IMR-90 (cell line): ENCODE results near the gene DOC2B. TPM values are rescaled to one million over a fixed set of nuclear protein-coding genes. Genes with fewer than 3 reads are reported as not detected.

ENCODE experiments used
- ATAC-seq: fragments of 200-7000 bp; cut with Tn5 transposase; 2 replicates; pipeline ENCODE4 v1.9.1; 2020; ENCODE audit warnings: low read depth, mild to moderate bottlenecking, moderate library complexity
- BruUV-seq: library from RNA; stranded (reverse); fragments of 400-500 nt; replicated peaks from 2 replicates; lab custom pipeline; 2021; lab: Mats Ljungman, UMichigan
- CTCF ChIA-PET: fragments of 300-600 bp; formaldehyde crosslinking; extraction: SDS; loops from one replicate; lab custom pipeline; 2021; ENCODE audit warnings: antibody characterized with exemption; lab: Yijun Ruan, JAX
- POLR2A ChIA-PET: fragments of 300-600 bp; sonication (Branson Sonifier 250); formaldehyde crosslinking; loops from one replicate; lab custom pipeline; 2022; ENCODE audit warnings: antibody characterized with exemption; ENCODE audit not compliant: unreplicated experiment; lab: Charles Lee
- DNase-seq: peaks from one replicate; pipeline ENCODE4 v3.0.0; 2013
- H2AFZ ChIP-seq: replicated peaks from 2 replicates; pipeline ENCODE3; 2013; ENCODE audit warnings: low read length, mild to moderate bottlenecking; ENCODE audit not compliant: poor library complexity
- H2AK5ac ChIP-seq: 2 replicates; pipeline ENCODE4 v1.6.1; 2013; ENCODE audit warnings: low read depth, low read length, inconsistent platforms
- H2AK9ac ChIP-seq: replicated peaks from 2 replicates; pipeline ENCODE3; 2013; ENCODE audit warnings: mild to moderate bottlenecking, low read depth, low read length, moderate library complexity; ENCODE audit not compliant: poor library complexity
- H2BK120ac ChIP-seq: 2 replicates; pipeline ENCODE4 v1.6.1; 2013; ENCODE audit warnings: low read depth, low read length, inconsistent platforms
- H2BK15ac ChIP-seq: 3 replicates; pipeline ENCODE4 v1.6.1; 2013; ENCODE audit warnings: low read depth, low read length, inconsistent platforms
- H2BK20ac ChIP-seq: 2 replicates; pipeline ENCODE4 v1.6.1; 2013; ENCODE audit warnings: low read depth, mild to moderate bottlenecking, inconsistent platforms, low read length, moderate library complexity
- H2BK5ac ChIP-seq: 2 replicates; pipeline ENCODE4 v1.6.1; 2013; ENCODE audit warnings: mild to moderate bottlenecking, low read depth, low read length, inconsistent platforms; ENCODE audit not compliant: poor library complexity, severe bottlenecking
- H3K14ac ChIP-seq: replicated peaks from 2 replicates; pipeline ENCODE4 v1.6.1; 2013; ENCODE audit warnings: low read depth, low read length, inconsistent platforms
- H3K18ac ChIP-seq: 2 replicates; pipeline ENCODE4 v1.6.1; 2013; ENCODE audit warnings: low read depth, low read length, control low read depth
- H3K23ac ChIP-seq: 2 replicates; pipeline ENCODE4 v1.6.1; 2013; ENCODE audit warnings: low read depth, low read length, inconsistent platforms
- H3K27ac ChIP-seq: 2 replicates; pipeline ENCODE4 v1.5.1; 2013; ENCODE audit warnings: mild to moderate bottlenecking, control low read depth, low read length; ENCODE audit not compliant: insufficient read depth
- H3K27me3 ChIP-seq: 2 replicates; pipeline ENCODE4 v1.6.1; 2013; ENCODE audit warnings: low read length; ENCODE audit not compliant: control insufficient read depth, insufficient read depth
- H3K36me3 ChIP-seq: 2 replicates; pipeline ENCODE4 v1.6.1; 2013; ENCODE audit warnings: low read length, mixed read lengths; ENCODE audit not compliant: control insufficient read depth, insufficient read depth
- H3K4ac ChIP-seq: 2 replicates; pipeline ENCODE4 v1.6.1; 2013; ENCODE audit warnings: low read depth, low read length, inconsistent platforms
- H3K4me1 ChIP-seq: 2 replicates; pipeline ENCODE4 v1.6.1; 2013; ENCODE audit warnings: low read length, mixed read lengths; ENCODE audit not compliant: control insufficient read depth, insufficient read depth
- H3K4me2 ChIP-seq: 2 replicates; pipeline ENCODE4 v1.6.1; 2013; ENCODE audit warnings: low read depth, mild to moderate bottlenecking, control low read depth, low read length, moderate library complexity
- H3K4me3 ChIP-seq: 2 replicates; pipeline ENCODE4 v1.5.1; 2013; ENCODE audit warnings: low read depth, mild to moderate bottlenecking, control low read depth, low read length, moderate library complexity; ENCODE audit not compliant: insufficient read depth
- H3K56ac ChIP-seq: 2 replicates; pipeline ENCODE4 v1.6.1; 2013; ENCODE audit warnings: low read length, inconsistent platforms; ENCODE audit not compliant: insufficient read depth; ENCODE audit errors: extremely low read depth
- H3K79me1 ChIP-seq, 2 experiments: 2 replicates each; pipeline ENCODE4 v1.6.1; 2013; ENCODE audit warnings: low read length in 2 of 2, inconsistent platforms in 1 of 2, low read depth in 1 of 2
- H3K9ac ChIP-seq: 2 replicates; pipeline ENCODE4 v1.6.1; 2013; ENCODE audit warnings: low read depth, low read length, control low read depth
- H3K9me1 ChIP-seq: 2 replicates; pipeline ENCODE4 v1.6.1; 2013; ENCODE audit warnings: low read length, inconsistent platforms; ENCODE audit not compliant: insufficient read depth
- H3K9me3 ChIP-seq: 2 replicates; pipeline ENCODE4 v1.6.1; 2013; ENCODE audit warnings: low read length; ENCODE audit not compliant: control insufficient read depth, insufficient read depth
- H4K20me1 ChIP-seq: 2 replicates; pipeline ENCODE4 v1.6.1; 2013; ENCODE audit warnings: low read length, inconsistent platforms; ENCODE audit not compliant: insufficient read depth
- H4K5ac ChIP-seq: 2 replicates; pipeline ENCODE4 v1.6.1; 2013; ENCODE audit warnings: mild to moderate bottlenecking, low read depth, low read length, control low read depth
- H4K8ac ChIP-seq, 2 experiments: 2 replicates each; pipeline ENCODE4 v1.6.1; 2013; ENCODE audit warnings: low read depth in 2 of 2, low read length in 2 of 2, control low read depth in 1 of 2, inconsistent platforms in 1 of 2
- H4K91ac ChIP-seq: 2 replicates; pipeline ENCODE4 v1.6.1; 2013; ENCODE audit warnings: low read depth, low read length, inconsistent platforms; ENCODE audit not compliant: insufficient read depth
- CEBPB ChIP-seq: IDR thresholded peaks from 2 replicates; pipeline ENCODE4 v1.6.1; 2012; ENCODE audit warnings: low read depth, low read length, improper control_type of control experiment
- CHD1 ChIP-seq: IDR thresholded peaks from 2 replicates; pipeline ENCODE4 v1.6.1; 2012; ENCODE audit warnings: low read depth, low read length, improper control_type of control experiment
- MAFK ChIP-seq: IDR thresholded peaks from 2 replicates; pipeline ENCODE4 v1.6.1; 2012; ENCODE audit warnings: low read depth, low read length, improper control_type of control experiment
- MXI1 ChIP-seq: IDR thresholded peaks from 2 replicates; pipeline ENCODE4 v1.6.1; 2012; ENCODE audit warnings: low read depth, mild to moderate bottlenecking, low read length, moderate library complexity, borderline replicate concordance
- NFE2L2 ChIP-seq: fragments of 150-350 bp; IDR thresholded peaks from 2 replicates; pipeline ENCODE4 v1.6.1; 2016; ENCODE audit warnings: low read depth, mild to moderate bottlenecking, low read length
- POLR2A ChIP-seq: IDR thresholded peaks from 2 replicates; pipeline ENCODE4 v1.6.1; 2012; ENCODE audit warnings: mild to moderate bottlenecking, low read depth, low read length
- RAD21 ChIP-seq: IDR thresholded peaks from 2 replicates; pipeline ENCODE4 v1.6.1; 2012; ENCODE audit warnings: low read length, improper control_type of control experiment
- RCOR1 ChIP-seq: IDR thresholded peaks from 2 replicates; pipeline ENCODE4 v1.6.1; 2012; ENCODE audit warnings: mild to moderate bottlenecking, low read length, improper control_type of control experiment; ENCODE audit not compliant: insufficient replicate concordance
- RFX5 ChIP-seq: IDR thresholded peaks from 2 replicates; pipeline ENCODE4 v1.8.0; 2012; ENCODE audit warnings: low read depth, mild to moderate bottlenecking, low read length, moderate library complexity
- SMC3 ChIP-seq: fragments of 150-350 bp; IDR thresholded peaks from 2 replicates; pipeline ENCODE4 v1.6.1; 2016; ENCODE audit warnings: low read depth, mild to moderate bottlenecking, antibody characterized with exemption, low read length, moderate library complexity
- WGBS, 2 experiments: methylation state at CpG; one replicate each; pipeline versions ENCODE4 v1.1.5 to v1.1.7; 2013; ENCODE audit warnings: missing lambda C conversion rate in 2 of 2; ENCODE audit not compliant: insufficient read length in 1 of 2; ENCODE audit errors: extremely low coverage in 2 of 2; 5-methylcytosine and 5-hydroxymethylcytosine counted together
- dilution Hi-C: fragments of 300-500 bp; cut with HindIII; formaldehyde crosslinking; loops from one replicate; pipeline ENCODE4 v1.14.3; 2018; ENCODE audit warnings: low sequenced_read_pairs; ENCODE audit not compliant: unreplicated experiment
- in situ Hi-C: fragments of 300-500 bp; cut with MboI; formaldehyde crosslinking; loops from 3 replicates; pipeline ENCODE4 v1.14.3; 2019; ENCODE audit warnings: low sequenced_read_pairs, inconsistent platforms, mixed read lengths
- intact Hi-C: fragments of 100-400 bp; cut with micrococcal nuclease; formaldehyde crosslinking; loops from 2 replicates; pipeline ENCODE4 v1.10.0; 2022
- polyA plus RNA-seq, 3 experiments: library from polyadenylated mRNA; depleted of rRNA; stranded (reverse); fragments of >200 nt; gene quantifications; 2 replicates each; pipeline ENCODE4 v1.2.3, GENCODE V29; 2012; ENCODE audit warnings: low replicate concordance in 1 of 3
- total RNA-seq: library from RNA; depleted of rRNA; stranded (reverse); fragments of >200 nt; gene quantifications from 2 replicates; pipeline ENCODE4 v1.2.3, GENCODE V29; 2012
- TF ChIP-seq, protein P1 (sequence below): fragments of 150-350 bp; IDR thresholded peaks from 2 replicates; pipeline ENCODE4 v1.6.1; 2017; ENCODE audit warnings: mild to moderate bottlenecking, antibody characterized with exemption, low read length, low read depth
- TF ChIP-seq, protein P2 (sequence below): fragments of 150-350 bp; IDR thresholded peaks from 2 replicates; pipeline ENCODE4 v1.6.1; 2016; ENCODE audit warnings: low read depth, mild to moderate bottlenecking, low read length, moderate library complexity, borderline replicate concordance
- TF ChIP-seq, protein P3 (sequence below): conservative IDR thresholded peaks from 2 replicates; pipeline ENCODE4 v1.5.1; 2012; ENCODE audit warnings: mild to moderate bottlenecking, low read depth, low read length, improper control_type of control experiment

The DOC2B gene
- total and polyA plus RNA-seq, 2 of the 4 experiments (the other 2 are of a cell fraction), result not detected

DNA sequence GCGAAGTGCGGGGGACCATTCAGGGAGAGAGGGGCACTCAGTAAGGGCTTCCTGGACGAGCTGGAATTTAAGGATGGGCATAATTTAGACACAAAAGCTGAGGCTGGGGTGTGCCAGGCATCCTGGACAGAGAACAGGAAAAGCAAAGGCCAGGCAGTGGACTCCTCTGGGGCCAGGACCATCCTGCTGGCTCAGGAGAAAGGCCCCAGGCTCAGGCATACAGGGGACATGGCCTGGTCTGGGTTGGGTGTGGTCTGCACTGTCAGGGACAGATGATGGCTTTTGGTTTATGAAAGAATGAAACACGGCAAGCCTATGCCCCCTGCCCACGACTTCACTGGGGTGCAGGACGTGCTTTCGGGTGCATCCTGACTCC, 48.9 kb upstream of the DOC2B start:
- Histone ChIP-seq H2BK120ac (no peak overlapping the region), H3K9me1 (no peaks in the 10 kb centered on the region), H3K27me3 (peaks cover 10% of the 10 kb centered on the region; the same call in 1 of the 2 replicates), H3K9me3 (no peaks in the 10 kb centered on the region), H2AK5ac (no peak overlapping the region), H3K4me2 (no peak overlapping the region), H3K56ac (no peak overlapping the region), H4K20me1 (no peaks in the 10 kb centered on the region), H3K9ac (no peak overlapping the region), H3K36me3 (no peaks in the 10 kb centered on the region), H2BK5ac (no peak overlapping the region), H2BK15ac (no peak overlapping the region), H3K23ac (no peak overlapping the region), H3K18ac (no peak overlapping the region), H2AFZ (no peak overlapping the region), H2AK9ac (no peak overlapping the region), H3K4me1 (no peaks in the 10 kb centered on the region; the same call in 1 of the 2 replicates), H4K91ac (no peak overlapping the region), H4K5ac (no peak overlapping the region), H2BK20ac (no peak overlapping the region), H3K27ac (no peak overlapping the region), H3K4ac (no peak overlapping the region), H3K4me3 (no peak overlapping the region), H3K14ac (no peak overlapping the region), H4K8ac (no peak overlapping the region), H3K79me1 (no peaks in the 10 kb centered on the region)
- no peak for ATAC-seq
- DNase-seq, result no peak
- CTCF ChIA-PET, result no interaction called here
- BruUV-seq, result no TSS peak
- dilution Hi-C loops (no loop called here), in situ Hi-C loops (no loop called here), intact Hi-C loops (no loop called here)
- POLR2A ChIA-PET, result no interaction called here
- TF ChIP-seq SMC3 (no peak), MXI1 (no peak), RCOR1 (no peak), RFX5 (no peak), MAFK (no peak), RAD21 (no peak), POLR2A (no peak), CEBPB (no peak), NFE2L2 (no peak), CHD1 (no peak)
- TF ChIP-seq, protein P1, sequence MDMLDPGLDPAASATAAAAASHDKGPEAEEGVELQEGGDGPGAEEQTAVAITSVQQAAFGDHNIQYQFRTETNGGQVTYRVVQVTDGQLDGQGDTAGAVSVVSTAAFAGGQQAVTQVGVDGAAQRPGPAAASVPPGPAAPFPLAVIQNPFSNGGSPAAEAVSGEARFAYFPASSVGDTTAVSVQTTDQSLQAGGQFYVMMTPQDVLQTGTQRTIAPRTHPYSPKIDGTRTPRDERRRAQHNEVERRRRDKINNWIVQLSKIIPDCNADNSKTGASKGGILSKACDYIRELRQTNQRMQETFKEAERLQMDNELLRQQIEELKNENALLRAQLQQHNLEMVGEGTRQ, result no peak
- TF ChIP-seq, protein P2, sequence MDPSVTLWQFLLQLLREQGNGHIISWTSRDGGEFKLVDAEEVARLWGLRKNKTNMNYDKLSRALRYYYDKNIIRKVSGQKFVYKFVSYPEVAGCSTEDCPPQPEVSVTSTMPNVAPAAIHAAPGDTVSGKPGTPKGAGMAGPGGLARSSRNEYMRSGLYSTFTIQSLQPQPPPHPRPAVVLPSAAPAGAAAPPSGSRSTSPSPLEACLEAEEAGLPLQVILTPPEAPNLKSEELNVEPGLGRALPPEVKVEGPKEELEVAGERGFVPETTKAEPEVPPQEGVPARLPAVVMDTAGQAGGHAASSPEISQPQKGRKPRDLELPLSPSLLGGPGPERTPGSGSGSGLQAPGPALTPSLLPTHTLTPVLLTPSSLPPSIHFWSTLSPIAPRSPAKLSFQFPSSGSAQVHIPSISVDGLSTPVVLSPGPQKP, result no peak
- TF ChIP-seq, protein P3, sequence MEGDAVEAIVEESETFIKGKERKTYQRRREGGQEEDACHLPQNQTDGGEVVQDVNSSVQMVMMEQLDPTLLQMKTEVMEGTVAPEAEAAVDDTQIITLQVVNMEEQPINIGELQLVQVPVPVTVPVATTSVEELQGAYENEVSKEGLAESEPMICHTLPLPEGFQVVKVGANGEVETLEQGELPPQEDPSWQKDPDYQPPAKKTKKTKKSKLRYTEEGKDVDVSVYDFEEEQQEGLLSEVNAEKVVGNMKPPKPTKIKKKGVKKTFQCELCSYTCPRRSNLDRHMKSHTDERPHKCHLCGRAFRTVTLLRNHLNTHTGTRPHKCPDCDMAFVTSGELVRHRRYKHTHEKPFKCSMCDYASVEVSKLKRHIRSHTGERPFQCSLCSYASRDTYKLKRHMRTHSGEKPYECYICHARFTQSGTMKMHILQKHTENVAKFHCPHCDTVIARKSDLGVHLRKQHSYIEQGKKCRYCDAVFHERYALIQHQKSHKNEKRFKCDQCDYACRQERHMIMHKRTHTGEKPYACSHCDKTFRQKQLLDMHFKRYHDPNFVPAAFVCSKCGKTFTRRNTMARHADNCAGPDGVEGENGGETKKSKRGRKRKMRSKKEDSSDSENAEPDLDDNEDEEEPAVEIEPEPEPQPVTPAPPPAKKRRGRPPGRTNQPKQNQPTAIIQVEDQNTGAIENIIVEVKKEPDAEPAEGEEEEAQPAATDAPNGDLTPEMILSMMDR, result no peak
- 63% methylated on average over 3 of the region's 7 CpGs; no CpG with 5 or more reads in 1 of the 2 experiments for WGBS, 2 experiments
